Adrenal gland (tissue), 12 donors: ENCODE results near the gene ABHD10. TPM values are rescaled to one million over a fixed set of nuclear protein-coding genes. Genes with fewer than 3 reads are reported as not detected.

ENCODE experiments used
- DNase-seq, 7 donors: peaks; one replicate each; pipeline ENCODE4 v3.0.0-alpha.2; 2019 to 2020
- H3K27ac ChIP-seq, 5 donors: fragments of 200-600 bp; sonication (generic) in 4 of 5; 1 replicate in 3 of 5; 2 replicates in 2 of 5; pipeline versions ENCODE4 v1.5.1 to v1.8.0; 2016 to 2020; ENCODE audit warnings: mild to moderate bottlenecking in 1 of 5
- H3K27me3 ChIP-seq: fragments of 200-600 bp; 2 replicates; pipeline ENCODE4 v1.8.0; 2021
- H3K36me3 ChIP-seq, 2 donors: fragments of 200-600 bp; replicated peaks in 1 of 2; 1 replicate in 1 of 2; 2 replicates in 1 of 2; pipeline versions ENCODE4 v1.5.1 to v1.8.0; 2018 to 2022
- H3K4me1 ChIP-seq, 2 donors: fragments of 200-600 bp; replicated peaks in 1 of 2; 1 replicate in 1 of 2; 2 replicates in 1 of 2; pipeline versions ENCODE4 v1.5.1 to v1.8.0; 2018 to 2021
- H3K4me3 ChIP-seq, 4 donors: fragments of 200-600 bp; sonication (generic) in 3 of 4; one replicate each; pipeline ENCODE4 v1.5.1; 2016 to 2018
- H3K9me3 ChIP-seq, 3 donors: fragments of 200-600 bp; sonication (generic) in 1 of 3; replicated peaks in 1 of 3; 1 replicate in 2 of 3; 2 replicates in 1 of 3; pipeline versions ENCODE4 v1.5.1 to v1.8.0; 2016 to 2021
- POLR2A ChIP-seq, 2 donors: fragments of 450-650 bp; IDR thresholded peaks; one replicate each; pipeline ENCODE4 v1.6.1; 2017; ENCODE audit warnings: antibody characterized with exemption in 2 of 2, mild to moderate bottlenecking in 2 of 2, moderate library complexity in 1 of 2
- WGBS, 4 donors: extraction: QIAGEN DNeasy Blood & Tissue Kit in 2 of 4; methylation state at CpG; one replicate each; pipeline versions ENCODE4 v1.1.5 to v1.1.7; 2013 to 2017; 5-methylcytosine and 5-hydroxymethylcytosine counted together
- intact Hi-C, 2 donors: fragments of 100-400 bp; cut with DNase I; formaldehyde crosslinking; loops; one replicate each; pipeline versions ENCODE4 v1.14.1 to v1.15.0; 2022 to 2023
- polyA plus RNA-seq, 3 donors: library from polyadenylated mRNA; stranded (reverse); fragments of 200-250 nt in 2 of 3; fragments of 350-450 nt in 1 of 3; fragmentation: Illumina TruSeq in 1 of 3; extraction: RNeasy Lipid Tissue Mini Kit (QIAGEN cat#74804) in 1 of 3; gene quantifications; one replicate each; pipeline ENCODE4 v1.2.3, GENCODE V29; 2013 to 2014
- total RNA-seq, 9 donors: library from RNA; depleted of rRNA in 4 of 9; stranded (reverse); fragments of >200 nt in 4 of 9; fragments of 120-200 nt in 1 of 9; fragmentation: NEBNext Ultra II Directional in 1 of 9; extraction: Animal tissue kit (Norgen Biotek cat#: 25700) in 1 of 9; gene quantifications; one replicate each; pipeline versions ENCODE4 v1.1.0 to v1.2.4, GENCODE V29; 2013 to 2023
- TF ChIP-seq, protein P1 (sequence below), 6 experiments: fragments of 450-650 bp in 4 of 6; fragments of 200-600 bp in 2 of 6; sonication (generic) in 1 of 6; IDR thresholded peaks; 1 replicate in 5 of 6; 2 replicates in 1 of 6; pipeline versions ENCODE4 v1.5.1 to v1.8.0; 2016 to 2021; ENCODE audit warnings: antibody characterized with exemption in 6 of 6, mild to moderate bottlenecking in 2 of 6, moderate library complexity in 1 of 6
- donor health status: healthy with polysubstance abuse.
- donor health status: Bipolar disorder and iron deficiency.
- donor health status: DM: yes; HTN: yes; CAD: no.
- donor health status: DM: no; HTN: no; CAD: no.
- donor health status: DM: no; HTN: no; CAD: no.
- donor health status: DM: yes; HTN: yes; CAD: no.

Gene ABHD10
- total and polyA plus RNA-seq, 12 donors: 27.6 to 81.8 (median 44.1) TPM

DNA sequence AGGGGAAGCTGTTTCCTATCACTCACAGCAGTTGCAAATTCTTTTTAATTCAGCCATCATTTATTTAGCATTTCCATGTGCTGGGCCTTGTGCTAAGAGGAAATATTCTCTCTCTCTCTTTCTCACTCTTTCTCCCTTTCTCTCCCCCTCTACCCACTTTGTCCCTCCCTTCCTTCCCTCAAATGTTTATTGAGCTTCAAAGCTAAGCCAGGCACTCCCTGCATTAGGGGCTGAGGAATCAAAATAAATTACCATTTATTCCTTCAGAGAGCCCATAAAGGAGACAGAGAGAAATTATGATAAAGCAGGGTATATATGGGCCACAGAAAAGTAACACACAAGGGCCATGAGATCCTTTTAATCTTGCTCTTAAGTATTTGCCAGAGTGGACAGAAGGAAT is 62.5 kb downstream of the ABHD10 start:
- intact Hi-C loops: loop anchor here in 1 of 2 donors (10.0 kb wide), 1 partner anchor 47 kb away; the partner anchor contains the start of gene TAGLN3
- no peak overlapping the region for H3K4me3 ChIP-seq
- no peak for TF ChIP-seq POLR2A (IDR thresholded peaks at IDR 0.05)
- TF ChIP-seq, protein P1, sequence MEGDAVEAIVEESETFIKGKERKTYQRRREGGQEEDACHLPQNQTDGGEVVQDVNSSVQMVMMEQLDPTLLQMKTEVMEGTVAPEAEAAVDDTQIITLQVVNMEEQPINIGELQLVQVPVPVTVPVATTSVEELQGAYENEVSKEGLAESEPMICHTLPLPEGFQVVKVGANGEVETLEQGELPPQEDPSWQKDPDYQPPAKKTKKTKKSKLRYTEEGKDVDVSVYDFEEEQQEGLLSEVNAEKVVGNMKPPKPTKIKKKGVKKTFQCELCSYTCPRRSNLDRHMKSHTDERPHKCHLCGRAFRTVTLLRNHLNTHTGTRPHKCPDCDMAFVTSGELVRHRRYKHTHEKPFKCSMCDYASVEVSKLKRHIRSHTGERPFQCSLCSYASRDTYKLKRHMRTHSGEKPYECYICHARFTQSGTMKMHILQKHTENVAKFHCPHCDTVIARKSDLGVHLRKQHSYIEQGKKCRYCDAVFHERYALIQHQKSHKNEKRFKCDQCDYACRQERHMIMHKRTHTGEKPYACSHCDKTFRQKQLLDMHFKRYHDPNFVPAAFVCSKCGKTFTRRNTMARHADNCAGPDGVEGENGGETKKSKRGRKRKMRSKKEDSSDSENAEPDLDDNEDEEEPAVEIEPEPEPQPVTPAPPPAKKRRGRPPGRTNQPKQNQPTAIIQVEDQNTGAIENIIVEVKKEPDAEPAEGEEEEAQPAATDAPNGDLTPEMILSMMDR (IDR thresholded peaks at IDR 0.05): no peak
- H3K4me1 ChIP-seq: peaks cover 0 to 4% of the 10 kb centered on the region in 2 donors
- H3K27ac ChIP-seq: no peak overlapping the region
- H3K27me3 ChIP-seq: no peaks in the 10 kb centered on the region
- H3K36me3 ChIP-seq: no peaks in the 10 kb centered on the region
- no peaks in the 10 kb centered on the region for H3K9me3 ChIP-seq
- DNase-seq: no peak

GRCh38 chr3:112042842-112043280 is 64.0 kb downstream of the ABHD10 start:
- intact Hi-C loops: loop anchor here in 1 of 2 donors (10.0 kb wide), 1 partner anchor 48 kb away; the partner anchor contains the start of gene TAGLN3
- no peak for DNase-seq
- peaks cover 0 to 4% of the 10 kb centered on the region in 2 donors for H3K4me1 ChIP-seq
- H3K9me3 ChIP-seq: no peaks in the 10 kb centered on the region
- H3K27me3 ChIP-seq: no peaks in the 10 kb centered on the region
- 69 to 77% (median 75%) methylated on average over 6 of the region's 6 CpGs for WGBS, 4 donors
- no peak overlapping the region for H3K27ac ChIP-seq
- H3K4me3 ChIP-seq: no peak overlapping the region
- TF ChIP-seq POLR2A (IDR thresholded peaks at IDR 0.05): no peak
- TF ChIP-seq, protein P1 (IDR thresholded peaks at IDR 0.05): no peak
- H3K36me3 ChIP-seq: no peaks in the 10 kb centered on the region

Other genes starting within 250 kb of the ABHD10 start
- 10 to 100 TPM in 8 of 9 donors, 1 to 10 TPM in 1; 7.4 to 26.1 (median 14.2) TPM for gene PHLDB2, start 119.8 kb upstream of the ABHD10 start, total RNA-seq
- 10 to 100 TPM in 2 of 3 donors, 1 to 10 TPM in 1; 6.2 to 39.6 (median 12.9) TPM for gene PHLDB2, start 119.8 kb upstream of the ABHD10 start, polyA plus RNA-seq
- 10 to 100 TPM in 4 of 9 donors, 1 to 10 TPM in 1, under 1 TPM in 1, not detected in 3; 0.55 to 22.4 (median 11.2) TPM for gene TAGLN3, start 19.9 kb downstream of the ABHD10 start, total RNA-seq
- gene TAGLN3, start 19.9 kb downstream of the ABHD10 start, polyA plus RNA-seq: 10 to 100 TPM; 27.6 to 52.1 (median 42.4) TPM
- not detected for gene TMPRSS7, start 55.7 kb downstream of the ABHD10 start, total RNA-seq
- not detected for gene TMPRSS7, start 55.7 kb downstream of the ABHD10 start, polyA plus RNA-seq
- gene C3orf52, start 107.4 kb downstream of the ABHD10 start, total RNA-seq: 1 to 10 TPM in 7 of 9 donors, under 1 TPM in 2; 0.06 to 9.0 (median 2.6) TPM
- 1 to 10 TPM; 1.1 to 2.2 (median 2.2) TPM for gene C3orf52, start 107.4 kb downstream of the ABHD10 start, polyA plus RNA-seq
- 1 to 10 TPM in 1 of 9 donors, under 1 TPM in 4, not detected in 4; 0.17 to 1.8 (median 0.26) TPM for gene GCSAM, start 154.2 kb downstream of the ABHD10 start, total RNA-seq
- gene GCSAM, start 154.2 kb downstream of the ABHD10 start, polyA plus RNA-seq: under 1 TPM in 2 of 3 donors, not detected in 1; 0.07 to 0.26 TPM